ENCODE data around the gene RBBP9. TPM values are rescaled to one million over a fixed set of nuclear protein-coding genes. Genes with fewer than 3 reads are reported as not detected.

Gene RBBP9
- total RNA-seq, 1 donor from 2014 or later: 14.2 TPM

- TF ChIP-seq, protein P1, sequence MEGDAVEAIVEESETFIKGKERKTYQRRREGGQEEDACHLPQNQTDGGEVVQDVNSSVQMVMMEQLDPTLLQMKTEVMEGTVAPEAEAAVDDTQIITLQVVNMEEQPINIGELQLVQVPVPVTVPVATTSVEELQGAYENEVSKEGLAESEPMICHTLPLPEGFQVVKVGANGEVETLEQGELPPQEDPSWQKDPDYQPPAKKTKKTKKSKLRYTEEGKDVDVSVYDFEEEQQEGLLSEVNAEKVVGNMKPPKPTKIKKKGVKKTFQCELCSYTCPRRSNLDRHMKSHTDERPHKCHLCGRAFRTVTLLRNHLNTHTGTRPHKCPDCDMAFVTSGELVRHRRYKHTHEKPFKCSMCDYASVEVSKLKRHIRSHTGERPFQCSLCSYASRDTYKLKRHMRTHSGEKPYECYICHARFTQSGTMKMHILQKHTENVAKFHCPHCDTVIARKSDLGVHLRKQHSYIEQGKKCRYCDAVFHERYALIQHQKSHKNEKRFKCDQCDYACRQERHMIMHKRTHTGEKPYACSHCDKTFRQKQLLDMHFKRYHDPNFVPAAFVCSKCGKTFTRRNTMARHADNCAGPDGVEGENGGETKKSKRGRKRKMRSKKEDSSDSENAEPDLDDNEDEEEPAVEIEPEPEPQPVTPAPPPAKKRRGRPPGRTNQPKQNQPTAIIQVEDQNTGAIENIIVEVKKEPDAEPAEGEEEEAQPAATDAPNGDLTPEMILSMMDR (IDR thresholded peaks at IDR 0.05): no peak
- DNase-seq (ENCODE audit: low spot score): no peak
- H3K27me3 Mint-ChIP-seq (ENCODE audit: low read depth): no peaks in the 10 kb centered on the region
- H3K36me3 Mint-ChIP-seq (ENCODE audit: low read depth): peaks cover 18% of the 10 kb centered on the region
- H3K27ac Mint-ChIP-seq (ENCODE audit: unreplicated experiment): no peak overlapping the region
- no peaks in the 10 kb centered on the region for H3K4me1 Mint-ChIP-seq (ENCODE audit: low read depth)
- H3K9me3 Mint-ChIP-seq (ENCODE audit: low read depth): no peaks in the 10 kb centered on the region
- no peak overlapping the region for H3K4me3 Mint-ChIP-seq (ENCODE audit: unreplicated experiment)
Observed at GRCh38 chr20:18481596-18481995, 15.4 kb downstream of the RBBP9 start.

- DNase-seq (ENCODE audit: low spot score): no peak
- H3K4me1 Mint-ChIP-seq (ENCODE audit: low read depth): no peaks in the 10 kb centered on the region
- no peak overlapping the region for H3K4me3 Mint-ChIP-seq (ENCODE audit: unreplicated experiment)
- TF ChIP-seq, protein P1 (IDR thresholded peaks at IDR 0.05): no peak
- H3K27me3 Mint-ChIP-seq (ENCODE audit: low read depth): no peaks in the 10 kb centered on the region
- peaks cover 24% of the 10 kb centered on the region for H3K36me3 Mint-ChIP-seq (ENCODE audit: low read depth)
- H3K9me3 Mint-ChIP-seq (ENCODE audit: low read depth): no peaks in the 10 kb centered on the region
- no peak overlapping the region for H3K27ac Mint-ChIP-seq (ENCODE audit: unreplicated experiment)
Observed at GRCh38 chr20:18477821-18478220, 19.2 kb downstream of the RBBP9 start.

DNA sequence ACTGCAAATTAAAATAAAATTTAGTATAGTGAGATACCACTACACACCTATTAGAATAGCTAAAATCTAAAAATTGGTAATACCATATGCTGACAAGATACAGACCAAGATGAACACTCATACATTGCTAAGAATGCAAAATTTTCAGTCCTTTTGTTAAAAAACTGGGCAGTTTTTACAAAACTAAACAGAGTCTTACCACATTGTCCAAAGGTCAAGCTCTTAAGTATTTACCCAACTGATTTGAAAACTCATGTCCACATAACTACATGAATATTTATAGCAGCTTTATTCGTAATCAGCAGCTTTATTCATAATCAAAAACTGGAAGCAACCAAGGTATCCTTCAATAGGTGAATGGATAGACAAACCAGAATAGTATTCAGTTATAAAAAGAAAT is 19.8 kb downstream of the RBBP9 start:
- Mint-ChIP-seq H3K9me3 (ENCODE audit: low read depth) (no peaks in the 10 kb centered on the region), H3K4me1 (ENCODE audit: low read depth) (no peaks in the 10 kb centered on the region)

DNA sequence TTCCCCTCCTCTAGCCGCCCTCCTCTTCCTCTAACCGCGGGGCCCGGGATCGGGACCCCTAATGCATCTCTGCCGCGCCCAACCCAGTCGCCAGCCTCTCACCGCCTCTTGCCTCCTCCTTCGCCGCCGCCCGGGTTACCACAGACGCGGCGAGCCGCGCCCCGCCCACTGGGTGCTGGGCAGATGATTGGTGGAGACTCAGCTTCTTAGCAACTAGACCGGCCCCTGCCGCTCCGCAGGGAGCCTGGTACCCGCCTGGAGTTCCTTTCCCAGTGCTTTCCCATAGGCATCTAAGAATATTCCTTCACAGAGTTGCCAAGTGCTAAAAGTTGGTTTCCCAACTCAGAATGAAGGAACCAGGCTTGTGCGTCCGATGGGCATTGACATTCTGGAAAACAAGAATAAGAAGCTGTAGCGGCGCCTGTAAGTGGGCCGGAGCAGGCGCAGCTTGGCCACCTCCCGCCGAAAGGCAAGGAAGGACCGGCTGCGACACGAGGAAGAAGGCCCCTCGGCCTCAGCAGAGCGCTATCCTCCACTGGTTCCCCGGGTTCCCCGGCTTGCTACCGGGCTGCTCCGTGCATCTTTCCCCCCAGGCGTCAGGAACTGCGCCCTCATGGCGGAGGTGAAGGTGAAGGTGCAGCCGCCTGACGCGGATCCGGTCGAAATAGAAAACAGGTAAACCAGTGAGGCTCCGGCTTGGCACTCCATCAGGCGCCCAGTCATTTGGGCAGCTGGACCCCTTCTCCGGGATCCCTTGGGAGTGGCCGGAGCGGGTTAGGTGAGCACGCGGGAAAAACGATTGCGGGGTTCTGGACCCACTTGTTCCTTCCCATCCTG is 29.9 kb downstream of the RBBP9 start, which contains the start of the genes DZANK1 and POLR3F:
DZANK1 (minus strand) TSS at position 137 of the 837 bp plus-strand sequence. CDS start 1,672 bp downstream, outside the sequence.
POLR3F (plus strand) TSS at position 497 of the 837 bp plus-strand sequence; CDS start at position 614, 117 bp downstream.
- Mint-ChIP-seq H3K27me3 (ENCODE audit: low read depth) (no peaks in the 10 kb centered on the region), H3K36me3 (ENCODE audit: low read depth) (no peaks in the 10 kb centered on the region), H3K4me3 (ENCODE audit: unreplicated experiment) (peak within 1 kb of the TSS; percentile 96), H3K9me3 (ENCODE audit: low read depth) (no peaks in the 10 kb centered on the region), H3K4me1 (ENCODE audit: low read depth) (peaks cover 28% of the 10 kb centered on the region), H3K27ac (ENCODE audit: unreplicated experiment) (peak within 1 kb of the TSS; percentile 99)
- TF ChIP-seq, protein P1 (IDR thresholded peaks at IDR 0.05): no peak
- peak; percentile 98 for DNase-seq (ENCODE audit: low spot score)

More for the DNA sequence above, 19.8 kb downstream of the RBBP9 start:
- TF ChIP-seq, protein P1 (IDR thresholded peaks at IDR 0.05): no peak
- DNase-seq (ENCODE audit: low spot score): no peak
- H3K27me3 Mint-ChIP-seq (ENCODE audit: low read depth): no peaks in the 10 kb centered on the region
- H3K36me3 Mint-ChIP-seq (ENCODE audit: low read depth): peaks cover 21% of the 10 kb centered on the region
- no peak overlapping the region for H3K4me3 Mint-ChIP-seq (ENCODE audit: unreplicated experiment)
- no peak overlapping the region for H3K27ac Mint-ChIP-seq (ENCODE audit: unreplicated experiment)

GRCh38 chr20:18466574-18466893 is 30.5 kb downstream of the RBBP9 start:
- Mint-ChIP-seq H3K9me3 (ENCODE audit: low read depth) (no peaks in the 10 kb centered on the region), H3K4me1 (ENCODE audit: low read depth) (peaks cover 28% of the 10 kb centered on the region), H3K4me3 (ENCODE audit: unreplicated experiment) (peak overlapping the region; percentile 96), H3K27me3 (ENCODE audit: low read depth) (no peaks in the 10 kb centered on the region), H3K36me3 (ENCODE audit: low read depth) (no peaks in the 10 kb centered on the region), H3K27ac (ENCODE audit: unreplicated experiment) (peak overlapping the region; percentile 99)
- DNase-seq (ENCODE audit: low spot score): no peak
- TF ChIP-seq, protein P1 (IDR thresholded peaks at IDR 0.05): no peak

Measured in chondrocyte (in vitro differentiated cells).